K562 (cell line): Measurements from ENCODE around the gene MYO10. TPM values are rescaled to one million over a fixed set of nuclear protein-coding genes. Genes with fewer than 3 reads are reported as not detected.

ENCODE experiments used
- ATAC-seq: fragments of 200-7000 bp; cut with Tn5 transposase; 3 replicates; pipeline ENCODE4 v1.9.1; 2020; ENCODE audit warnings: moderate library complexity
- BruUV-seq: library from RNA; stranded (reverse); fragments of 400-500 nt; replicated peaks from 2 replicates; lab custom pipeline; 2021; lab: Mats Ljungman, UMichigan
- CTCF ChIA-PET: fragments of 300-600 bp; formaldehyde crosslinking; extraction: SDS; loops from one replicate; lab custom pipeline; 2021; ENCODE audit warnings: low intra/inter-chr PET ratio; lab: Yijun Ruan, JAX
- POLR2A ChIA-PET: fragments of 300-600, 350-650 bp; sonication (Branson Sonifier 250); formaldehyde crosslinking; extraction: SDS; loops from one replicate; lab custom pipeline; 2021; ENCODE audit warnings: antibody characterized with exemption, inconsistent platforms; lab: Yijun Ruan, JAX
- DNase-seq, 4 experiments: peaks; one replicate each; pipeline versions ENCODE4 v3.0.0 to v3.0.0-alpha.2; 2011 to 2018; ENCODE audit warnings: low spot score in 3 of 4, mixed read lengths in 3 of 4; ENCODE audit errors: extremely low read depth in 1 of 4
- FAIRE-seq: peaks from 2 replicates; lab custom pipeline; 2011; peaks lifted over from hg19 to GRCh38; lab: Jason Lieb, UNC
- H2AFZ ChIP-seq: 2 replicates; pipeline ENCODE4 v1.6.0; 2011; ENCODE audit warnings: low read depth, low read length, control low read depth, inconsistent platforms
- H3K27ac ChIP-seq: fragments of 200-600 bp; 3 replicates; pipeline ENCODE4 v1.8.0; 2011; ENCODE audit warnings: low read depth, mild to moderate bottlenecking, control low read depth, inconsistent platforms, low read length, moderate library complexity, mixed read lengths; ENCODE audit errors: extremely low read depth
- H3K27me3 ChIP-seq, 2 experiments: fragments of 300-600 bp in 1 of 2; 2 replicates in 1 of 2; 3 replicates in 1 of 2; pipeline versions ENCODE4 v1.6.0 to v1.8.0; 2011; ENCODE audit warnings: inconsistent platforms in 2 of 2, low read length in 2 of 2, mild to moderate bottlenecking in 1 of 2, mixed read lengths in 1 of 2, moderate library complexity in 1 of 2; ENCODE audit not compliant: control insufficient read depth in 2 of 2, insufficient read depth in 2 of 2
- H3K36me3 ChIP-seq: fragments of 300-600 bp; 3 replicates; pipeline ENCODE4 v1.8.0; 2011; ENCODE audit warnings: mild to moderate bottlenecking, low read length, inconsistent platforms; ENCODE audit not compliant: control insufficient read depth, insufficient read depth
- H3K4me1 ChIP-seq, 2 experiments: fragments of 200-600 bp in 1 of 2; replicated peaks in 1 of 2; 2 replicates in 1 of 2; 3 replicates in 1 of 2; pipeline versions ENCODE4 v1.5.1 to v1.8.0; 2011; ENCODE audit warnings: inconsistent platforms in 2 of 2, low read length in 2 of 2, mild to moderate bottlenecking in 1 of 2, mixed read lengths in 1 of 2, moderate library complexity in 1 of 2; ENCODE audit not compliant: control insufficient read depth in 2 of 2, insufficient read depth in 2 of 2
- H3K4me2 ChIP-seq: 2 replicates; pipeline ENCODE4 v1.6.1; 2011; ENCODE audit warnings: low read length, control low read depth, inconsistent platforms, mixed read lengths; ENCODE audit not compliant: insufficient read depth
- H3K4me3 ChIP-seq: fragments of 200-600 bp; sonication (generic), shearing (Covaris generic); 2 replicates; pipeline ENCODE4 v1.5.1; 2016; ENCODE audit warnings: control low read depth, inconsistent platforms
- H3K79me2 ChIP-seq: fragments of 200-600 bp; 3 replicates; pipeline ENCODE4 v1.8.0; 2011; ENCODE audit warnings: low read length, inconsistent platforms; ENCODE audit not compliant: control insufficient read depth, insufficient read depth
- H3K9ac ChIP-seq, 2 experiments: 2 replicates each; pipeline versions ENCODE4 v1.6.0 to v1.6.1; 2011; ENCODE audit warnings: low read depth in 2 of 2, low read length in 2 of 2, control low read depth in 1 of 2, inconsistent platforms in 1 of 2, mild to moderate bottlenecking in 1 of 2, mixed read lengths in 1 of 2; ENCODE audit not compliant: insufficient read depth in 1 of 2
- H3K9me1 ChIP-seq: one replicate; pipeline ENCODE4 v1.6.0; 2011; ENCODE audit warnings: inconsistent platforms, mild to moderate bottlenecking, low read length, moderate library complexity; ENCODE audit not compliant: control insufficient read depth, insufficient read depth
- H3K9me3 ChIP-seq: replicated peaks from 2 replicates; pipeline ENCODE4 v1.5.1; 2011; ENCODE audit warnings: low read depth, low read length, inconsistent platforms; ENCODE audit not compliant: control insufficient read depth, insufficient read depth
- H4K20me1 ChIP-seq: replicated peaks from 2 replicates; pipeline ENCODE4 v1.6.1; 2011; ENCODE audit warnings: low read length, inconsistent platforms, mixed read lengths; ENCODE audit not compliant: control insufficient read depth, insufficient read depth
- ATF6 ChIP-seq: sonication (generic); formaldehyde crosslinking; IDR thresholded peaks from 2 replicates; pipeline ENCODE4 v1.4.0; 2020; ENCODE audit warnings: mild to moderate bottlenecking, missing genetic modification reagents
- CBX1 ChIP-seq: sonication (generic); IDR thresholded peaks from 2 replicates; pipeline ENCODE4 v1.6.1; 2016; ENCODE audit warnings: antibody characterized with exemption, low read depth, mild to moderate bottlenecking
- GABPB2 ChIP-seq: fragments of 250-450 bp; sonication (Bioruptor Pico); conservative IDR thresholded peaks from 2 replicates; pipeline ENCODE4 v1.5.1; 2021; ENCODE audit warnings: mild to moderate bottlenecking
- NEUROD1 ChIP-seq: fragments of 150-350 bp; IDR thresholded peaks from 2 replicates; pipeline ENCODE4 v1.6.1; 2014; ENCODE audit warnings: borderline replicate concordance, low read length, low read depth; ENCODE audit not compliant: partially characterized antibody
- POLR3G ChIP-seq: IDR thresholded peaks from 2 replicates; pipeline ENCODE4 v1.6.1; 2011; ENCODE audit not compliant: insufficient read length, insufficient replicate concordance; ENCODE audit errors: extremely low read depth
- TRIM24 ChIP-seq, 2 experiments: fragments of 450-650 bp; IDR thresholded peaks; 2 replicates each; pipeline ENCODE4 v1.6.1; 2016
- ZKSCAN3 ChIP-seq: fragments of 250-450 bp; sonication (Bioruptor Pico); IDR thresholded peaks from 2 replicates; pipeline ENCODE4 v1.4.0; 2020
- ZNF347 ChIP-seq: fragments of 450-650 bp; formaldehyde crosslinking; IDR thresholded peaks from 2 replicates; pipeline ENCODE4 v1.4.0; 2020; ENCODE audit warnings: low read depth, mild to moderate bottlenecking, moderate library complexity
- ZNF696 ChIP-seq: fragments of 250-450 bp; sonication (Bioruptor Pico); conservative IDR thresholded peaks from 2 replicates; pipeline ENCODE4 v1.4.0; 2020; ENCODE audit warnings: mild to moderate bottlenecking, moderate library complexity
- ZNF740 ChIP-seq, 3 experiments: fragments of 200-800 bp in 1 of 3; sonication (Bioruptor generic) in 1 of 3; sonication (generic) in 1 of 3; formaldehyde crosslinking in 1 of 3; IDR thresholded peaks; 2 replicates each; pipeline versions ENCODE4 v1.6.1 to v1.8.0; 2016 to 2022; ENCODE audit warnings: mild to moderate bottlenecking in 2 of 3, missing compliant biosample characterization in 2 of 3, missing genetic modification characterization in 2 of 3, missing genetic modification reagents in 1 of 3
- WGBS: fragments of 100-300 bp; shearing (Covaris generic); methylation state at CpG from one replicate; pipeline ENCODE4 v1.1.6; 2016; ENCODE audit warnings: low coverage, mixed read lengths; ENCODE audit not compliant: insufficient coverage; ENCODE audit errors: missing lambda C conversion rate; 5-methylcytosine and 5-hydroxymethylcytosine counted together
- in situ Hi-C: fragments of 300-500 bp; cut with MboI; formaldehyde crosslinking; loops from 4 replicates; pipeline ENCODE4 v1.15.0; 2018; ENCODE audit warnings: inconsistent platforms, mixed read lengths
- intact Hi-C: fragments of 100-400 bp; cut with micrococcal nuclease; formaldehyde crosslinking; loops from 2 replicates; pipeline ENCODE4 v1.14.2; 2022
- polyA plus RNA-seq, 8 experiments: library from polyadenylated mRNA; depleted of rRNA in 4 of 8; stranded (reverse) in 5 of 8; unstranded in 3 of 8; fragments of >200 nt; fragmentation: Nextera tagmentation in 2 of 8; fragmentation: Illumina TruSeq in 1 of 8; extraction: Ambion mirVana in 2 of 8; extraction: Trizol in 1 of 8; gene quantifications; 2 replicates each; pipeline versions ENCODE4 v1.2.1 to v1.2.3, GENCODE V29; 2011 to 2014; ENCODE audit warnings: inconsistent platforms in 1 of 8, missing spikeins in 1 of 8
- total RNA-seq, 7 experiments: library from RNA; depleted of rRNA in 6 of 7; stranded (reverse); fragments of >200 nt in 6 of 7; fragmentation: Illumina TruSeq in 2 of 7; extraction: Trizol in 2 of 7; gene quantifications; 2 replicates each; pipeline versions ENCODE4 v1.2.1 to v1.2.3, GENCODE V29; 2011 to 2021; ENCODE audit warnings: low replicate concordance in 1 of 7

Gene MYO10
- total and polyA plus RNA-seq, 9 of the 15 experiments (the other 6 are each of a cell fraction or from before 2014, with no cell fraction given): 0.04 to 0.24 TPM; not detected in 7

- no peak overlapping the region for H3K9ac ChIP-seq
- TF ChIP-seq ZNF347 (CRISPR knock-in tag): no peak
- no peak for TF ChIP-seq ZNF696 (CRISPR knock-in tag)
- no peak for TF ChIP-seq POLR3G
- TF ChIP-seq ZKSCAN3 (CRISPR knock-in tag): no peak
- TF ChIP-seq CBX1: no peak
- no peak for TF ChIP-seq NEUROD1
- TF ChIP-seq ATF6: no peak
- no peak for TF ChIP-seq ZNF740 (CRISPR knock-in tag; IDR thresholded peaks at IDR 0.05)
- no peak for TF ChIP-seq ZNF740 (tag; IDR thresholded peaks at IDR 0.05)
- TF ChIP-seq TRIM24 (IDR thresholded peaks at IDR 0.05): no peak
- TF ChIP-seq GABPB2 (CRISPR knock-in tag): no peak
- TF ChIP-seq, all 486 proteins: peak for 0
- ATAC-seq (no peak), DNase-seq (no peak), FAIRE-seq (no peak)
- Histone ChIP-seq H3K79me2 (no peaks in the 10 kb centered on the region), H3K27me3 (no peaks in the 10 kb centered on the region), H3K9me3 (no peaks in the 10 kb centered on the region), H3K4me2 (no peak overlapping the region), H3K27ac (no peak overlapping the region), H3K4me3 (no peak overlapping the region), H4K20me1 (no peaks in the 10 kb centered on the region), H2AFZ (no peak overlapping the region), H3K9me1 (no peaks in the 10 kb centered on the region), H3K36me3 (no peaks in the 10 kb centered on the region), H3K4me1 (no peaks in the 10 kb centered on the region)
- ChIA-PET CTCF (interaction anchor here (0.6 kb wide), 1 partner anchor 131 kb away, joined by 3 read pairs; no protein-coding TSS in a partner anchor), POLR2A (interaction anchor here (0.6 to 1.0 kb wide), 3 partner anchors 22 to 293 kb away, joined by 3 read pairs; no protein-coding TSS in a partner anchor)
- in situ Hi-C loops (no loop called here), intact Hi-C loops (no loop called here)
- BruUV-seq: no TSS peak
- WGBS: 0% methylated on average over 7 of the region's 7 CpGs
Measured at GRCh38 chr5:16886366-16886736, 49.7 kb downstream of the MYO10 start.
